Omental fat pad (tissue), 4 donors: ENCODE results near the gene CDK16. TPM values are rescaled to one million over a fixed set of nuclear protein-coding genes. Genes with fewer than 3 reads are reported as not detected.

Experiments used
- ATAC-seq: fragments of 150-250 bp; one replicate; pipeline ENCODE4 v1.9.1; 2016; ENCODE audit warnings: mild to moderate bottlenecking, moderate library complexity; ENCODE audit not compliant: low FRiP score
- DNase-seq: peaks from one replicate; pipeline ENCODE4 v3.0.0-alpha.2; 2019; ENCODE audit warnings: low spot score
- CTCF ChIP-seq, 3 donors: fragments of 450-650 bp; IDR thresholded peaks; one replicate each; pipeline ENCODE4 v1.5.1; 2016 to 2017; ENCODE audit warnings: antibody characterized with exemption in 3 of 3, mild to moderate bottlenecking in 3 of 3, moderate library complexity in 2 of 3
- total RNA-seq, 4 donors: library from RNA; depleted of rRNA; stranded (reverse); fragments of >200 nt; gene quantifications; one replicate each; pipeline ENCODE4 v1.1.0, GENCODE V29; 2016

CDK16 gene
- total RNA-seq, 4 donors from 2014 or later = 72.4 to 120 (median 102) TPM

GRCh38 chrX:47191806-47192401 lies 26.6 kb upstream of the CDK16 start:
- TF ChIP-seq CTCF (IDR thresholded peaks at IDR 0.05) = no peak
- no peak for DNase-seq
- no peak for ATAC-seq

GRCh38 chrX:47193475-47194193 lies 24.8 kb upstream of the CDK16 start, which contains the start of gene UBA1:
TSS of gene UBA1 (plus strand) at chrX:47193829. CDS start at chrX:47198803, 4,974 bp downstream.
- DNase-seq (peak; percentile 98), ATAC-seq (peak; percentile 91)
- peak in 1 of 3 donors; percentile 61 for TF ChIP-seq CTCF (IDR thresholded peaks at IDR 0.05)

- TF ChIP-seq CTCF (IDR thresholded peaks at IDR 0.05) = no peak
- no peak for ATAC-seq
- DNase-seq = no peak
Measured at GRCh38 chrX:47194194-47194787, 24.2 kb upstream of the CDK16 start.

GRCh38 chrX:47196098-47196497 lies 22.4 kb upstream of the CDK16 start:
- ATAC-seq (no peak), DNase-seq (no peak)
- TF ChIP-seq CTCF (IDR thresholded peaks at IDR 0.05) = no peak

- no peak for TF ChIP-seq CTCF (IDR thresholded peaks at IDR 0.05)
- DNase-seq = no peak
- no peak for ATAC-seq
Measured at GRCh38 chrX:47197526-47197925, 21.0 kb upstream of the CDK16 start.

- no peak for TF ChIP-seq CTCF (IDR thresholded peaks at IDR 0.05)
- DNase-seq = no peak
- ATAC-seq = no peak
Measured at GRCh38 chrX:47198026-47198686, 20.3 kb upstream of the CDK16 start.
